ENCODE results near the gene RBKS. TPM values are rescaled to one million over a fixed set of nuclear protein-coding genes. Genes with fewer than 3 reads are reported as not detected.
A peak's percentile ranks its signal among the peaks of the same experiment; 100 is the strongest.

RBKS gene
- total RNA-seq, 1 donor from 2014 or later, result 1.6 TPM

- Histone ChIP-seq H3K9ac (ENCODE audit: low read length) (no peak overlapping the region), H3K27me3 (ENCODE audit: insufficient read depth, low read length) (no peaks in the 10 kb centered on the region), H2AFZ (ENCODE audit: low read depth, low read length) (no peak overlapping the region), H3K4me1 (ENCODE audit: insufficient read depth, low read length) (peaks cover 13% of the 10 kb centered on the region), H4K20me1 (ENCODE audit: insufficient read depth, low read length) (no peaks in the 10 kb centered on the region), H3K9me3 (ENCODE audit: insufficient read depth, low read depth, low read length) (peaks cover 3% of the 10 kb centered on the region), H3K4me3 (ENCODE audit: insufficient read depth, low read depth, low read length) (no peak overlapping the region), H3K27ac (ENCODE audit: low read depth, low read length) (peak overlapping the region; percentile 34), H3K36me3 (ENCODE audit: insufficient read depth, low read length) (no peaks in the 10 kb centered on the region), H3K4me2 (ENCODE audit: low read length) (peak overlapping the region; percentile 29), H3K79me2 (ENCODE audit: insufficient read depth, low read length) (no peaks in the 10 kb centered on the region)
- H3K27me3 Mint-ChIP-seq (ENCODE audit: low read depth, unreplicated experiment), result no peaks in the 10 kb centered on the region
- H3K36me3 Mint-ChIP-seq (ENCODE audit: low read depth, unreplicated experiment), result peaks cover 4% of the 10 kb centered on the region
- peaks cover 25% of the 10 kb centered on the region for H3K4me1 Mint-ChIP-seq (ENCODE audit: low read depth, unreplicated experiment)
- peak overlapping the region; percentile 16 for H3K27ac Mint-ChIP-seq (ENCODE audit: unreplicated experiment)
- FAIRE-seq (peak; percentile 26), DNase-seq (ENCODE audit: low read depth) (peak; percentile 95)
- no peak overlapping the region for H3K4me3 Mint-ChIP-seq (ENCODE audit: unreplicated experiment)
- peaks cover 3% of the 10 kb centered on the region for H3K9me3 Mint-ChIP-seq (ENCODE audit: unreplicated experiment)
- no peak for TF ChIP-seq EZH2 (IDR thresholded peaks at IDR 0.05; ENCODE audit: insufficient read depth, low read length)
- TF ChIP-seq, protein P1, sequence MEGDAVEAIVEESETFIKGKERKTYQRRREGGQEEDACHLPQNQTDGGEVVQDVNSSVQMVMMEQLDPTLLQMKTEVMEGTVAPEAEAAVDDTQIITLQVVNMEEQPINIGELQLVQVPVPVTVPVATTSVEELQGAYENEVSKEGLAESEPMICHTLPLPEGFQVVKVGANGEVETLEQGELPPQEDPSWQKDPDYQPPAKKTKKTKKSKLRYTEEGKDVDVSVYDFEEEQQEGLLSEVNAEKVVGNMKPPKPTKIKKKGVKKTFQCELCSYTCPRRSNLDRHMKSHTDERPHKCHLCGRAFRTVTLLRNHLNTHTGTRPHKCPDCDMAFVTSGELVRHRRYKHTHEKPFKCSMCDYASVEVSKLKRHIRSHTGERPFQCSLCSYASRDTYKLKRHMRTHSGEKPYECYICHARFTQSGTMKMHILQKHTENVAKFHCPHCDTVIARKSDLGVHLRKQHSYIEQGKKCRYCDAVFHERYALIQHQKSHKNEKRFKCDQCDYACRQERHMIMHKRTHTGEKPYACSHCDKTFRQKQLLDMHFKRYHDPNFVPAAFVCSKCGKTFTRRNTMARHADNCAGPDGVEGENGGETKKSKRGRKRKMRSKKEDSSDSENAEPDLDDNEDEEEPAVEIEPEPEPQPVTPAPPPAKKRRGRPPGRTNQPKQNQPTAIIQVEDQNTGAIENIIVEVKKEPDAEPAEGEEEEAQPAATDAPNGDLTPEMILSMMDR (IDR thresholded peaks at IDR 0.05; ENCODE audit: insufficient read depth, low read depth, low read length), result no peak
These were observed 57.8 kb downstream of the RBKS start for GRCh38 chr2:27832396-27832795.

DNA sequence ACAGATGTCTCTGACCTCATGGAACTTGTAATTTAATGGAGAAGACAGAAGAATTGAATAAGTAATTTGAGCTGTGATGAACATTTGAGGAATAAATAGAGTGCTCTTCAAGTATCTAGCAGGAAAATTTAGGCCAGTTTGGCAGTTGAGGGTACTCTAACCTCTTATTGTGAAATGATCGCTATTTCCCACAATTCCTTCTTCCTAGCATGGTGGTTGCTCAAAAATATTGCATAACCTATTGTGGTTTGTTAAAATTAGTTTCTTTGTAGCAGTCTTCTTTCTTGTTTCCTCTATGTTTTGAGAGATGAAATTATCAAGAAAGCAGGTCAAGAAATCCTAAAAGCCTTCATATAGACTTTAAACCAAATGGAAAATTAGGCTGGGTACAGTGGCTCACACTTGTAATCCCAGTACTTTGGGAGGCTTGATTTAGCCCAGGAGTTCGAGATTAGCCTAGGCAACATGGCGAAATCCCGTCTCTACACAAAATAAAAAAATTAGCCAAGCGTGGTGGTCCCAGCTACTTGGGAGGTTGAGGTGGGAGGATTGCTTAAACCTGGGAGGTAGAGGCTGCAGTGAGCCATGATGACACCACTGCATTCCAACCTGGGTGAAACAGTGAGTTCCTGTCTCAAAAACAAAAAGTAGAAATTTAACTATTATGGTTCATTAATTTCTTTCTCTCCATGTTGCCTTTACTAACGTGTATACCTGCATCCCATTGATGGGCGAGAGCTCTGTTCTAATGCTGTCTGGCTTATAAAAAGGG lies 58.7 kb downstream of the RBKS start:
- no peak for FAIRE-seq
- no peak overlapping the region for H3K4me2 ChIP-seq (ENCODE audit: low read length)
- TF ChIP-seq, protein P1 (IDR thresholded peaks at IDR 0.05; ENCODE audit: insufficient read depth, low read depth, low read length), result no peak
- no peak for TF ChIP-seq EZH2 (IDR thresholded peaks at IDR 0.05; ENCODE audit: insufficient read depth, low read length)

DNA sequence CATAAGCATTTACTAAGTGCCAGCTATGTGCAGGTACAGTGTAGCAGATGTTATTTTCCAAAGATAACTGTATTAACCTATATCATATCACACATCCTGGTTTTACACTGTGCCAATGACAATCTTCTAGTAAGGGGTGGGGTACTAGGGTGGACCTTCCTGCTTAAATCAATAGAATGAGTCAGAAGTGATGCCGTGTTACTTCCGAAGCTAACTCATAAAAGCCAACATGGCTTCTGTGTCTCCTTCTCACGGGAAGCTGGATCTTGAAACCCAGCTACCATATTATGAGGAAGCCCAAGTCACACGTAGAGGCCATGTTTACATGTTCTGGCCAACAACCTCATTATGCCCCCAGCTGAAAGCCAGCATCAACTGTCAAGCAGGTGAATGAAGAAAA lies 59.5 kb downstream of the RBKS start:
- Mint-ChIP-seq H3K36me3 (ENCODE audit: low read depth, unreplicated experiment) (peaks cover 4% of the 10 kb centered on the region), H3K4me3 (ENCODE audit: unreplicated experiment) (no peak overlapping the region), H3K27ac (ENCODE audit: unreplicated experiment) (no peak overlapping the region), H3K4me1 (ENCODE audit: low read depth, unreplicated experiment) (peaks cover 25% of the 10 kb centered on the region), H3K27me3 (ENCODE audit: low read depth, unreplicated experiment) (no peaks in the 10 kb centered on the region), H3K9me3 (ENCODE audit: unreplicated experiment) (no peaks in the 10 kb centered on the region)
- H3K79me2 ChIP-seq (ENCODE audit: insufficient read depth, low read length), result no peaks in the 10 kb centered on the region
- H3K36me3 ChIP-seq (ENCODE audit: insufficient read depth, low read length), result no peaks in the 10 kb centered on the region
- no peak overlapping the region for H3K4me2 ChIP-seq (ENCODE audit: low read length)
- no peaks in the 10 kb centered on the region for H4K20me1 ChIP-seq (ENCODE audit: insufficient read depth, low read length)
- no peak for DNase-seq (ENCODE audit: low read depth)
- FAIRE-seq, result no peak
- H3K4me1 ChIP-seq (ENCODE audit: insufficient read depth, low read length), result peaks cover 13% of the 10 kb centered on the region
- no peak for TF ChIP-seq EZH2 (IDR thresholded peaks at IDR 0.05; ENCODE audit: insufficient read depth, low read length)
- TF ChIP-seq, protein P1 (IDR thresholded peaks at IDR 0.05; ENCODE audit: insufficient read depth, low read depth, low read length), result no peak
- H3K9ac ChIP-seq (ENCODE audit: low read length), result no peak overlapping the region
- no peak overlapping the region for H3K27ac ChIP-seq (ENCODE audit: low read depth, low read length)
- H2AFZ ChIP-seq (ENCODE audit: low read depth, low read length), result no peak overlapping the region
- H3K9me3 ChIP-seq (ENCODE audit: insufficient read depth, low read depth, low read length), result peaks cover 3% of the 10 kb centered on the region
- no peaks in the 10 kb centered on the region for H3K27me3 ChIP-seq (ENCODE audit: insufficient read depth, low read length)
- H3K4me3 ChIP-seq (ENCODE audit: insufficient read depth, low read depth, low read length), result no peak overlapping the region

More for the DNA sequence above, 58.7 kb downstream of the RBKS start:
- peaks cover 25% of the 10 kb centered on the region for H3K4me1 Mint-ChIP-seq (ENCODE audit: low read depth, unreplicated experiment)
- no peaks in the 10 kb centered on the region for H4K20me1 ChIP-seq (ENCODE audit: insufficient read depth, low read length)
- H3K36me3 Mint-ChIP-seq (ENCODE audit: low read depth, unreplicated experiment), result peaks cover 4% of the 10 kb centered on the region
- H3K9me3 ChIP-seq (ENCODE audit: insufficient read depth, low read depth, low read length), result peaks cover 3% of the 10 kb centered on the region
- H3K27me3 ChIP-seq (ENCODE audit: insufficient read depth, low read length), result no peaks in the 10 kb centered on the region
- peak overlapping the region; percentile 34 for H3K27ac ChIP-seq (ENCODE audit: low read depth, low read length)
- H3K27ac Mint-ChIP-seq (ENCODE audit: unreplicated experiment), result no peak overlapping the region
- H3K4me3 Mint-ChIP-seq (ENCODE audit: unreplicated experiment), result no peak overlapping the region
- H3K79me2 ChIP-seq (ENCODE audit: insufficient read depth, low read length), result no peaks in the 10 kb centered on the region
- H2AFZ ChIP-seq (ENCODE audit: low read depth, low read length), result no peak overlapping the region
- H3K9me3 Mint-ChIP-seq (ENCODE audit: unreplicated experiment), result no peaks in the 10 kb centered on the region
- H3K4me3 ChIP-seq (ENCODE audit: insufficient read depth, low read depth, low read length), result no peak overlapping the region
- no peak overlapping the region for H3K9ac ChIP-seq (ENCODE audit: low read length)
- DNase-seq (ENCODE audit: low read depth), result no peak
- no peaks in the 10 kb centered on the region for H3K36me3 ChIP-seq (ENCODE audit: insufficient read depth, low read length)
- H3K4me1 ChIP-seq (ENCODE audit: insufficient read depth, low read length), result peaks cover 13% of the 10 kb centered on the region
- H3K27me3 Mint-ChIP-seq (ENCODE audit: low read depth, unreplicated experiment), result no peaks in the 10 kb centered on the region

Measured in astrocyte (in vitro differentiated cells and primary cell).